ENCODE results near the gene MELTF.

DNA sequence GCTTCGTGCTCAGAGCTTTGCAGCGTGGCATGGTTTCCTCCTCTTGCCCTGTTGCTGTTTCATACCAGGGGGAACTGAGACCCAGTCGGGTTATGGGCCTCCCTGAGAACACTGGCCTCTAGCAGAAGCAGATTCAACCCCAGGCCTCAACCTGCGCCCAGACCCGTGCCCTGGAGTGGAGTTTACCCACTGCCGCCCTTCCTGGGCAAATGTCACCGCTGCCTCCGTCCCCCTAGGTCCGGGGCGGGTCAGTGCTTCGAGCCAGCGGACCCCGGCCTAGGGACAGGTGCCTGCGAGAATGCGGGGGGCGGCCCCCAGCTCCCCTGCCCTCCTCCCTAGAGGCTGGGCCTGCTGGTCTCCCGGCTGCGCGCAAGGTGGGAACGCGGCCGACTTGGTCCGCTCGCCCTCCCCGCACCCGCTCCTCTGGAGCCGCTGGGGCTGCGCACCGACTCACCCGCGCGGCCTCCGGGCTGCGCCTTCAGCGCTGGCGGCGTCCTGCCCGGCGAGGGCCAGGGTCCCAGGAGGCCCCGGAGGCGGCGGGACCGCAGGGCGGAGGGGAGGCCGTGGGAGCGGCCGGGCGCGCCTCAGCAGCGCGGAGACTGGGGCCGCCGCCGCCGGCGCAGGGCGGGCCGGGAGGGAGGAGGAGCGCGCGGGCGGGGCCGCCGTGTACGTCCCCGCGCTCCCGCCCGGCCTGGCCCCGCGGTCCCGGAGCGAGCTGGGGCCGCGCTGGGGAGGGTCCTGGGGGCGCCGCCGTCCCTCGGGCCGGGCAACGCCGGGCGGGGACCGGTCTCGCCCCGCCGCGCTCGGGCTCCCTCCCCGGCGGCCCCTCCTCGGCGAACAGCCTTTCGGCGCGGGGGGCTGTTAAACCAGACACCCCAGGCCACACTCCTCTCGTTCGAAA, 61.1 kb downstream of the MELTF start, which contains the start of gene PIGZ:
- TF ChIP-seq, protein P1, sequence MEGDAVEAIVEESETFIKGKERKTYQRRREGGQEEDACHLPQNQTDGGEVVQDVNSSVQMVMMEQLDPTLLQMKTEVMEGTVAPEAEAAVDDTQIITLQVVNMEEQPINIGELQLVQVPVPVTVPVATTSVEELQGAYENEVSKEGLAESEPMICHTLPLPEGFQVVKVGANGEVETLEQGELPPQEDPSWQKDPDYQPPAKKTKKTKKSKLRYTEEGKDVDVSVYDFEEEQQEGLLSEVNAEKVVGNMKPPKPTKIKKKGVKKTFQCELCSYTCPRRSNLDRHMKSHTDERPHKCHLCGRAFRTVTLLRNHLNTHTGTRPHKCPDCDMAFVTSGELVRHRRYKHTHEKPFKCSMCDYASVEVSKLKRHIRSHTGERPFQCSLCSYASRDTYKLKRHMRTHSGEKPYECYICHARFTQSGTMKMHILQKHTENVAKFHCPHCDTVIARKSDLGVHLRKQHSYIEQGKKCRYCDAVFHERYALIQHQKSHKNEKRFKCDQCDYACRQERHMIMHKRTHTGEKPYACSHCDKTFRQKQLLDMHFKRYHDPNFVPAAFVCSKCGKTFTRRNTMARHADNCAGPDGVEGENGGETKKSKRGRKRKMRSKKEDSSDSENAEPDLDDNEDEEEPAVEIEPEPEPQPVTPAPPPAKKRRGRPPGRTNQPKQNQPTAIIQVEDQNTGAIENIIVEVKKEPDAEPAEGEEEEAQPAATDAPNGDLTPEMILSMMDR (IDR thresholded peaks at IDR 0.05) = no peak
- peak in 1 of 2 donors; percentile 27 for TF ChIP-seq POLR2A (IDR thresholded peaks at IDR 0.05)
